Kidney (tissue), 14 donors: ENCODE results near the gene TAF6L. TPM values are rescaled to one million over a fixed set of nuclear protein-coding genes. Genes with fewer than 3 reads are reported as not detected.
A peak's percentile ranks its signal among the peaks of the same experiment; 100 is the strongest.

Experiments
- DNase-seq, 5 donors: peaks; one replicate each; pipeline ENCODE4 v3.0.0-alpha.2; 2013 to 2020
- FAIRE-seq: peaks from 2 replicates; lab custom pipeline; 2012; peaks lifted over from hg19 to GRCh38; lab: Jason Lieb, UNC
- H3K27ac ChIP-seq, 2 donors: one replicate each; pipeline ENCODE4 v1.7.0; 2013; ENCODE audit warnings: low read depth in 2 of 2, low read length in 2 of 2, inconsistent platforms in 1 of 2
- H3K27me3 ChIP-seq: one replicate; pipeline ENCODE4 v1.7.1; 2013; ENCODE audit warnings: low read length, inconsistent platforms; ENCODE audit not compliant: control insufficient read depth, insufficient read depth
- H3K36me3 ChIP-seq, 3 donors: one replicate each; pipeline versions ENCODE4 v1.7.0 to v1.7.1; 2013; ENCODE audit warnings: low read length in 3 of 3, control low read depth in 1 of 3, inconsistent platforms in 1 of 3; ENCODE audit not compliant: insufficient read depth in 3 of 3, control insufficient read depth in 2 of 3
- H3K4me1 ChIP-seq, 3 donors: one replicate each; pipeline versions ENCODE4 v1.7.0 to v1.7.1; 2013; ENCODE audit warnings: low read length in 3 of 3, inconsistent platforms in 1 of 3, low read depth in 1 of 3; ENCODE audit not compliant: control insufficient read depth in 2 of 3, insufficient read depth in 2 of 3
- H3K4me3 ChIP-seq, 3 donors: one replicate each; pipeline versions ENCODE4 v1.7.0 to v1.8.1; 2013; ENCODE audit warnings: low read length in 3 of 3, control low read depth in 1 of 3, inconsistent platforms in 1 of 3
- H3K9ac ChIP-seq, 3 donors: one replicate each; pipeline versions ENCODE4 v1.7.0 to v1.7.1; 2013; ENCODE audit warnings: low read length in 3 of 3, control low read depth in 1 of 3, inconsistent platforms in 1 of 3
- H3K9me3 ChIP-seq, 3 donors: one replicate each; pipeline versions ENCODE4 v1.7.0 to v1.7.1; 2013; ENCODE audit warnings: low read length in 3 of 3, control low read depth in 1 of 3, inconsistent platforms in 1 of 3; ENCODE audit not compliant: control insufficient read depth in 2 of 3, insufficient read depth in 1 of 3
- CTCF ChIP-seq: IDR thresholded peaks from 3 replicates; pipeline ENCODE4 v1.5.1; 2012; ENCODE audit warnings: mild to moderate bottlenecking, moderate library complexity, borderline replicate concordance; ENCODE audit not compliant: insufficient read depth; ENCODE audit errors: extremely low read depth
- intact Hi-C: fragments of 100-400 bp; cut with DNase I; formaldehyde crosslinking; loops from one replicate; pipeline ENCODE4 v1.11.1; 2022
- polyA plus RNA-seq: library from polyadenylated mRNA; stranded (reverse); fragments of 350-450 nt; fragmentation: Illumina TruSeq; extraction: RNeasy Lipid Tissue Mini Kit (QIAGEN cat#74804); gene quantifications from one replicate; pipeline ENCODE4 v1.2.3, GENCODE V29; 2014; ENCODE audit warnings: low read depth, low replicate concordance; ENCODE audit not compliant: insufficient read depth
- total RNA-seq: library from RNA; stranded (reverse); fragmentation: NEBNext Ultra II Directional; extraction: Animal tissue kit (Norgen Biotek cat#: 25700); gene quantifications from one replicate; pipeline ENCODE4 v1.2.1, GENCODE V29; 2021
- donor health status: control.
- donor health status: control.
- donor health status: control.
- donor health status: control.
- donor health status: control.
- donor health status: DM: yes; HTN: yes; CAD: no.
- donor health status: Normal renal cell carcinoma (clear cell type).

Gene TAF6L
- total and polyA plus RNA-seq, 2 donors from 2014 or later = 19.3 to 27.1 TPM

GRCh38 chr11:62792202-62792575, 21.0 kb downstream of the TAF6L start:
- Histone ChIP-seq H3K27ac (peak overlapping the region in 1 of 2 donors; percentile 85), H3K9me3 (no peaks in the 10 kb centered on the region), H3K4me1 (peaks cover 0 to 19% (median 15%) of the 10 kb centered on the region in 3 donors), H3K9ac (peak overlapping the region in 1 of 3 donors; percentile 84), H3K4me3 (peak overlapping the region in 2 of 3 donors; percentile 74 to 91), H3K36me3 (peaks cover 6 to 49% (median 31%) of the 10 kb centered on the region in 3 donors), H3K27me3 (no peaks in the 10 kb centered on the region)
- FAIRE-seq (no peak), DNase-seq (peak in 3 of 5 donors; percentile 14 to 67 (median 66))
- no peak for TF ChIP-seq CTCF
- intact Hi-C loops = no loop called here

GRCh38 chr11:62794201-62794775, 23.1 kb downstream of the TAF6L start:
- no peaks in the 10 kb centered on the region for H3K9me3 ChIP-seq
- DNase-seq = peak in 1 of 5 donors; percentile 25
- H3K27me3 ChIP-seq = no peaks in the 10 kb centered on the region
- H3K27ac ChIP-seq = no peak overlapping the region
- no peak overlapping the region for H3K9ac ChIP-seq
- H3K36me3 ChIP-seq = peaks cover 8 to 60% (median 37%) of the 10 kb centered on the region in 3 donors
- TF ChIP-seq CTCF = no peak
- peaks cover 0 to 10% (median 8%) of the 10 kb centered on the region in 3 donors for H3K4me1 ChIP-seq
- no peak for FAIRE-seq
- intact Hi-C loops = no loop called here
- H3K4me3 ChIP-seq = no peak overlapping the region

- Histone ChIP-seq H3K27me3 (no peaks in the 10 kb centered on the region), H3K9ac (no peak overlapping the region), H3K4me3 (no peak overlapping the region), H3K9me3 (no peaks in the 10 kb centered on the region), H3K4me1 (peaks cover 0 to 8% (median 5%) of the 10 kb centered on the region in 3 donors), H3K27ac (no peak overlapping the region), H3K36me3 (peaks cover 12 to 74% (median 47%) of the 10 kb centered on the region in 3 donors)
- FAIRE-seq (no peak), DNase-seq (no peak)
- intact Hi-C loops = no loop called here
- no peak for TF ChIP-seq CTCF
Measured at GRCh38 chr11:62796281-62796680, 25.1 kb downstream of the TAF6L start.
